HS-5 (cell line): ENCODE measurements around the gene GATAD2B.
"Not testable (repeated sequence)": the region's sequence is repeated elsewhere in the genome, so short reads cannot be mapped to it uniquely, and the experiment has no call there.

Experiments used
- DNase-seq: peaks from one replicate; pipeline ENCODE4 v3.0.0-alpha.2; 2012; ENCODE audit warnings: low read depth

The GATAD2B gene

GRCh38 chr1:153795934-153796785, 126.6 kb downstream of the GATAD2B start:
- no peak for DNase-seq

- no peak for DNase-seq
Observed at GRCh38 chr1:153795330-153795837, 127.4 kb downstream of the GATAD2B start.

GRCh38 chr1:153794624-153795329, 128.0 kb downstream of the GATAD2B start:
- DNase-seq, result no peak

- DNase-seq, result no peak
Observed at GRCh38 chr1:153793973-153794615, 128.7 kb downstream of the GATAD2B start.

- no peak for DNase-seq
Observed at GRCh38 chr1:153793261-153793972, 129.4 kb downstream of the GATAD2B start.

- DNase-seq, result no peak
Observed at GRCh38 chr1:153792631-153793041, 130.1 kb downstream of the GATAD2B start.

GRCh38 chr1:153791648-153792253, 131.0 kb downstream of the GATAD2B start:
- no peak for DNase-seq

GRCh38 chr1:153790966-153791647, 131.7 kb downstream of the GATAD2B start:
- DNase-seq, result peak; percentile 58

GRCh38 chr1:153790313-153790965, 132.3 kb downstream of the GATAD2B start:
- DNase-seq, result no peak

GRCh38 chr1:153789478-153790034, 133.2 kb downstream of the GATAD2B start:
- DNase-seq, result no peak

GRCh38 chr1:153786038-153786790, 136.6 kb downstream of the GATAD2B start:
- no peak for DNase-seq

- DNase-seq, result peak; percentile 56
Observed at GRCh38 chr1:153783233-153784190, 139.3 kb downstream of the GATAD2B start.

- not testable (repeated sequence) for DNase-seq
Observed at GRCh38 chr1:153782648-153783047, 140.1 kb downstream of the GATAD2B start.

- DNase-seq, result no peak
Observed at GRCh38 chr1:153780551-153780950, 142.2 kb downstream of the GATAD2B start.

GRCh38 chr1:153779781-153780541, 142.8 kb downstream of the GATAD2B start:
- no peak for DNase-seq

- no peak for DNase-seq
Observed at GRCh38 chr1:153778824-153779519, 143.8 kb downstream of the GATAD2B start.
